Fibroblast of lung (primary cell): ENCODE results near the gene TRMT44. TPM values are rescaled to one million over a fixed set of nuclear protein-coding genes. Genes with fewer than 3 reads are reported as not detected.
A peak's percentile ranks its signal among the peaks of the same experiment; 100 is the strongest.

ENCODE experiments used
- DNase-seq, 2 donors: peaks; one replicate each; pipeline versions ENCODE4 v3.0.0 to v3.0.0-alpha.2; 2010; ENCODE audit warnings: low read depth in 2 of 2
- H2AFZ ChIP-seq: 2 replicates; pipeline ENCODE4 v1.5.1; 2012; ENCODE audit warnings: low read length, control low read depth, inconsistent platforms
- H3K27ac ChIP-seq: 2 replicates; pipeline ENCODE4 v1.5.1; 2011; ENCODE audit warnings: low read length, control low read depth; ENCODE audit not compliant: insufficient read depth
- H3K27me3 ChIP-seq: 2 replicates; pipeline ENCODE4 v1.5.1; 2011; ENCODE audit warnings: mild to moderate bottlenecking, low read length; ENCODE audit not compliant: control insufficient read depth, insufficient read depth
- H3K36me3 ChIP-seq: 2 replicates; pipeline ENCODE4 v1.5.1; 2011; ENCODE audit warnings: low read length; ENCODE audit not compliant: control insufficient read depth, insufficient read depth
- H3K4me1 ChIP-seq: 2 replicates; pipeline ENCODE4 v1.5.1; 2011; ENCODE audit warnings: low read length; ENCODE audit not compliant: control insufficient read depth, insufficient read depth; ENCODE audit errors: extremely low read depth
- H3K4me2 ChIP-seq: 2 replicates; pipeline ENCODE4 v1.5.1; 2011; ENCODE audit warnings: low read length, control low read depth; ENCODE audit not compliant: insufficient read depth; ENCODE audit errors: extremely low read depth
- H3K4me3 ChIP-seq, 4 experiments: fragments of 200-600 bp in 1 of 4; sonication (generic) in 1 of 4; replicated peaks in 1 of 4; 2 replicates each; pipeline ENCODE4 v1.5.1; 2011 to 2016; ENCODE audit warnings: low read length in 4 of 4, low read depth in 3 of 4, mild to moderate bottlenecking in 3 of 4, control low read depth in 2 of 4, inconsistent platforms in 1 of 4, mixed read lengths in 1 of 4; ENCODE audit not compliant: insufficient read depth in 1 of 4; ENCODE audit errors: control extremely low read depth in 1 of 4
- H3K79me2 ChIP-seq: 2 replicates; pipeline ENCODE4 v1.5.1; 2012; ENCODE audit warnings: mild to moderate bottlenecking, low read length, inconsistent platforms; ENCODE audit not compliant: control insufficient read depth, insufficient read depth
- H3K9ac ChIP-seq: 2 replicates; pipeline ENCODE4 v1.5.1; 2011; ENCODE audit warnings: mild to moderate bottlenecking, low read length, control low read depth; ENCODE audit not compliant: insufficient read depth
- H3K9me3 ChIP-seq: 2 replicates; pipeline ENCODE4 v1.5.1; 2012; ENCODE audit warnings: low read depth, low read length; ENCODE audit not compliant: control insufficient read depth, insufficient read depth
- H4K20me1 ChIP-seq: 2 replicates; pipeline ENCODE4 v1.5.1; 2011; ENCODE audit warnings: low read length; ENCODE audit not compliant: control insufficient read depth, insufficient read depth; ENCODE audit errors: extremely low read depth
- CTCF ChIP-seq, 2 donors: IDR thresholded peaks in 1 of 2; conservative IDR thresholded peaks in 1 of 2; 1 replicate in 1 of 2; 2 replicates in 1 of 2; pipeline ENCODE4 v1.5.1; 2011 to 2012; ENCODE audit warnings: low read length in 2 of 2, control low read depth in 1 of 2, inconsistent platforms in 1 of 2, low read depth in 1 of 2, mild to moderate bottlenecking in 1 of 2
- EZH2 ChIP-seq: IDR thresholded peaks from 2 replicates; pipeline ENCODE4 v1.5.1; 2012; ENCODE audit warnings: low read length, control low read depth, mild to moderate bottlenecking; ENCODE audit errors: missing control alignments
- polyA plus RNA-seq, 2 donors: library from polyadenylated mRNA; depleted of rRNA in 1 of 2; stranded (reverse) in 1 of 2; unstranded in 1 of 2; fragments of >200 nt; gene quantifications; 2 replicates each; pipeline ENCODE4 v1.2.1, GENCODE V29; 2011 to 2012; ENCODE audit warnings: missing spikeins in 1 of 2
- total RNA-seq: library from RNA; depleted of rRNA; stranded (reverse); fragments of >200 nt; gene quantifications from 2 replicates; pipeline ENCODE4 v1.2.1, GENCODE V29; 2014

TRMT44 gene
- total and polyA plus RNA-seq, 2 donors (not counting 1 experiment from before 2014, with no cell fraction given), result 6.5 to 14.0 TPM

DNA sequence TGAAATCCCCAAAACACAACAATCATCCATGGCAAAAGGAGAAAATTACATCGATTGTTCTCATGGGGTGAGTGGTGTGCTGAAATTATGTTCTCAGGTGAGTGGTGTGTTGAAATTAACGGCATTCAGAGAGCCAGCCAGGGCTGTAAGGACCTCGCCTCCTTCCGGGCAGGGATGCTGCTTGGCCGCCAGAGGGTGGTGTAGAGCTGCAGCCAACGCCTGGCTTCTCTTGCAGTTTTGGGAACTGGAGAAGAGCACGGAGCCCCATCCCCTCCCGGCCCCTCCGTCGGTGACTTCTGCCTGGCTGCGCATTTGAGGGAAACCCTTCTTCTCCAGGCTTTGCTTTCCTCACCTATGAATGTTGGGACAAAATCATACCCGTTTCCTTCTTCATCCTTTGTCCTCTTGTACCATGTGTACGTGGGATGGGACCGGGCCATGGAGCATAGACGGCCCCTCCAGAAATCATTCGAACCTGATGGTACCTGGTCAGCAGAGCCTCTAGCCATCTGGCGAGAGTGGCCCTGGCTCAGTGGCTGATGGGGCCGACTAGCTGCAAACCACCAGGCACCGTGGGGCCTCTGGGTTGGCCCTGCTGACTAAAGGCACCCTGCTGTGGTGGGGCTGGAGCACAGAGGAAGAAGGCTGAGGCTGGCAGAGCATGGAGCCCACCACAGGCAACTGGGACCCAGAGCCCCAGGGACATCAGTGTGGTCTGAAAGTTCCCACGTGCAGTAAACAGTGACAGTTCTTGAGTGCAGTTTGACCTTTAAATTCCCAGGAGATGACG, 28.4 kb downstream of the TRMT44 start:
- Histone ChIP-seq H3K9ac (no peak overlapping the region), H3K27ac (no peak overlapping the region), H4K20me1 (no peaks in the 10 kb centered on the region), H3K79me2 (no peaks in the 10 kb centered on the region), H3K4me3 (no peak overlapping the region), H3K27me3 (no peaks in the 10 kb centered on the region), H3K4me1 (peaks cover 19% of the 10 kb centered on the region), H2AFZ (no peak overlapping the region), H3K36me3 (peaks cover 6% of the 10 kb centered on the region), H3K4me2 (no peak overlapping the region), H3K9me3 (no peaks in the 10 kb centered on the region)
- TF ChIP-seq CTCF (conservative IDR thresholded peaks at IDR 0.05 in 1 of 2, IDR thresholded peaks at IDR 0.05 in 1 of 2; ENCODE audit: low read depth in 1 of 2, low read length in 2 of 2), result peak; percentile 93 to 97
- TF ChIP-seq EZH2, result no peak
- DNase-seq, result peak; percentile 39 to 62

- H3K4me2 ChIP-seq, result no peak overlapping the region
- H3K36me3 ChIP-seq, result peaks cover 6% of the 10 kb centered on the region
- H3K4me3 ChIP-seq, result no peak overlapping the region
- H3K4me1 ChIP-seq, result peaks cover 19% of the 10 kb centered on the region
- no peak for TF ChIP-seq EZH2
- no peak for TF ChIP-seq CTCF (conservative IDR thresholded peaks at IDR 0.05 in 1 of 2, IDR thresholded peaks at IDR 0.05 in 1 of 2; ENCODE audit: low read depth in 1 of 2, low read length in 2 of 2)
- no peaks in the 10 kb centered on the region for H3K9me3 ChIP-seq
- no peak overlapping the region for H3K9ac ChIP-seq
- no peaks in the 10 kb centered on the region for H4K20me1 ChIP-seq
- no peaks in the 10 kb centered on the region for H3K79me2 ChIP-seq
- H2AFZ ChIP-seq, result no peak overlapping the region
- no peak overlapping the region for H3K27ac ChIP-seq
- no peak for DNase-seq
- H3K27me3 ChIP-seq, result no peaks in the 10 kb centered on the region
Observed at GRCh38 chr4:8469550-8469949, 29.0 kb downstream of the TRMT44 start.

GRCh38 chr4:8470451-8471024, 30.0 kb downstream of the TRMT44 start:
- Histone ChIP-seq H3K36me3 (peaks cover 4% of the 10 kb centered on the region), H3K4me2 (no peak overlapping the region), H3K27me3 (no peaks in the 10 kb centered on the region), H4K20me1 (no peaks in the 10 kb centered on the region), H3K4me3 (no peak overlapping the region), H3K79me2 (no peaks in the 10 kb centered on the region), H3K9me3 (no peaks in the 10 kb centered on the region), H3K9ac (no peak overlapping the region), H3K27ac (no peak overlapping the region), H2AFZ (no peak overlapping the region), H3K4me1 (peaks cover 19% of the 10 kb centered on the region)
- no peak for DNase-seq
- TF ChIP-seq CTCF (conservative IDR thresholded peaks at IDR 0.05 in 1 of 2, IDR thresholded peaks at IDR 0.05 in 1 of 2; ENCODE audit: low read depth in 1 of 2, low read length in 2 of 2), result no peak
- no peak for TF ChIP-seq EZH2
